Heart left ventricle (tissue), 13 donors: ENCODE measurements around the gene SPOCK1.

Experiments
- CTCF ChIP-seq, 12 donors: fragments of 200-600 bp; sonication (generic) in 4 of 12; IDR thresholded peaks; one replicate each; pipeline versions ENCODE4 v1.5.0 to v1.8.0; 2018 to 2022; ENCODE audit warnings: antibody characterized with exemption in 12 of 12, mild to moderate bottlenecking in 5 of 12
- POLR2A ChIP-seq, 2 donors: fragments of 450-650 bp; IDR thresholded peaks; one replicate each; pipeline ENCODE4 v1.6.1; 2017; ENCODE audit warnings: antibody characterized with exemption in 2 of 2, mild to moderate bottlenecking in 2 of 2, moderate library complexity in 2 of 2
- donor health status: ischemic (EF 13 %, LVEDD 7.1; RV severe dilation, severe dysfunction).
- donor health status: DM: no; HTN: yes; CAD: no.
- donor health status: DM: no; HTN: no; CAD: no.
- donor health status: ischemic (EF 25% LVEDD 6.9; RV normal size, moderate dysfunction).
- donor health status: ischemic (EF 25% LVEDD 5.7; RV mildly dilated, moderate dysfunction).
- donor health status: ischemic (EF 35%, LVEDD 5.7; RV mildly dilated, moderate dysfunction).
- donor health status: nonischemic (EF 11% LVEDD 7.7; RV severe dilation, severe dysfunction).
- donor health status: DM: yes; HTN: yes; CAD: no.
- donor health status: PGD.
- donor health status: ischemic (EF 29% LVEDD 5.4; RV normal size, mild dysfunction).
- donor health status: nonischemic (EF 23%, LVEDD 6.1; RV moderate dilation, normal function).

GRCh38 chr5:137105351-137106035 is 393.6 kb downstream of the SPOCK1 start:
- TF ChIP-seq CTCF (IDR thresholded peaks at IDR 0.05) (no peak), POLR2A (IDR thresholded peaks at IDR 0.05) (no peak)
